Adrenal gland (tissue), 5 donors: ENCODE data around the gene COL8A2.

Experiments used
- POLR2A ChIP-seq, 2 donors: fragments of 450-650 bp; IDR thresholded peaks; one replicate each; pipeline ENCODE4 v1.6.1; 2017; ENCODE audit warnings: antibody characterized with exemption in 2 of 2, mild to moderate bottlenecking in 2 of 2, moderate library complexity in 1 of 2
- TF ChIP-seq, protein P1 (sequence below), 6 experiments: fragments of 450-650 bp in 4 of 6; fragments of 200-600 bp in 2 of 6; sonication (generic) in 1 of 6; IDR thresholded peaks; 1 replicate in 5 of 6; 2 replicates in 1 of 6; pipeline versions ENCODE4 v1.5.1 to v1.8.0; 2016 to 2021; ENCODE audit warnings: antibody characterized with exemption in 6 of 6, mild to moderate bottlenecking in 2 of 6, moderate library complexity in 1 of 6
- donor health status: DM: no; HTN: no; CAD: no.

- TF ChIP-seq, protein P1, sequence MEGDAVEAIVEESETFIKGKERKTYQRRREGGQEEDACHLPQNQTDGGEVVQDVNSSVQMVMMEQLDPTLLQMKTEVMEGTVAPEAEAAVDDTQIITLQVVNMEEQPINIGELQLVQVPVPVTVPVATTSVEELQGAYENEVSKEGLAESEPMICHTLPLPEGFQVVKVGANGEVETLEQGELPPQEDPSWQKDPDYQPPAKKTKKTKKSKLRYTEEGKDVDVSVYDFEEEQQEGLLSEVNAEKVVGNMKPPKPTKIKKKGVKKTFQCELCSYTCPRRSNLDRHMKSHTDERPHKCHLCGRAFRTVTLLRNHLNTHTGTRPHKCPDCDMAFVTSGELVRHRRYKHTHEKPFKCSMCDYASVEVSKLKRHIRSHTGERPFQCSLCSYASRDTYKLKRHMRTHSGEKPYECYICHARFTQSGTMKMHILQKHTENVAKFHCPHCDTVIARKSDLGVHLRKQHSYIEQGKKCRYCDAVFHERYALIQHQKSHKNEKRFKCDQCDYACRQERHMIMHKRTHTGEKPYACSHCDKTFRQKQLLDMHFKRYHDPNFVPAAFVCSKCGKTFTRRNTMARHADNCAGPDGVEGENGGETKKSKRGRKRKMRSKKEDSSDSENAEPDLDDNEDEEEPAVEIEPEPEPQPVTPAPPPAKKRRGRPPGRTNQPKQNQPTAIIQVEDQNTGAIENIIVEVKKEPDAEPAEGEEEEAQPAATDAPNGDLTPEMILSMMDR (IDR thresholded peaks at IDR 0.05), result no peak
- TF ChIP-seq POLR2A (IDR thresholded peaks at IDR 0.05), result no peak
These were observed 16.7 kb downstream of the COL8A2 start for GRCh38 chr1:36108314-36108713.
